Gastroesophageal sphincter (tissue), 4 donors: ENCODE measurements around the gene ANO2. TPM values are rescaled to one million over a fixed set of nuclear protein-coding genes. Genes with fewer than 3 reads are reported as not detected.

Source experiments
- ATAC-seq: fragments of 150-250 bp; one replicate; pipeline ENCODE4 v1.9.1; 2016; ENCODE audit warnings: mild to moderate bottlenecking, moderate library complexity
- H3K27ac ChIP-seq, 4 donors: fragments of 200-600 bp; sonication (generic) in 3 of 4; 1 replicate in 3 of 4; 2 replicates in 1 of 4; pipeline ENCODE4 v1.5.1; 2016 to 2019
- H3K27me3 ChIP-seq: fragments of 200-600 bp; sonication (generic); one replicate; pipeline ENCODE4 v1.5.1; 2019
- H3K36me3 ChIP-seq, 2 donors: fragments of 200-600 bp; sonication (generic); one replicate each; pipeline ENCODE4 v1.5.1; 2019; ENCODE audit warnings: control low read depth in 1 of 2
- H3K4me1 ChIP-seq, 3 donors: fragments of 200-600 bp; sonication (generic); 1 replicate in 2 of 3; 2 replicates in 1 of 3; pipeline ENCODE4 v1.5.1; 2016 to 2019; ENCODE audit warnings: control low read depth in 2 of 3
- H3K4me3 ChIP-seq, 2 donors: fragments of 200-600 bp; sonication (generic); one replicate each; pipeline ENCODE4 v1.5.1; 2019; ENCODE audit warnings: mild to moderate bottlenecking in 1 of 2, moderate library complexity in 1 of 2
- H3K9me3 ChIP-seq, 3 donors: fragments of 200-600 bp; sonication (generic); one replicate each; pipeline ENCODE4 v1.5.1; 2017 to 2019; ENCODE audit warnings: control low read depth in 2 of 3
- EP300 ChIP-seq: sonication (generic); formaldehyde crosslinking; IDR thresholded peaks from one replicate; pipeline ENCODE4 v1.6.1; 2017; ENCODE audit warnings: antibody characterized with exemption, mild to moderate bottlenecking
- POLR2A ChIP-seq, 2 donors: fragments of 450-650 bp; IDR thresholded peaks; one replicate each; pipeline ENCODE4 v1.6.1; 2017; ENCODE audit warnings: antibody characterized with exemption in 2 of 2, mild to moderate bottlenecking in 2 of 2, moderate library complexity in 1 of 2
- POLR2AphosphoS5 ChIP-seq: sonication (generic); formaldehyde crosslinking; IDR thresholded peaks from one replicate; pipeline ENCODE4 v1.6.1; 2017; ENCODE audit warnings: antibody characterized with exemption
- WGBS, 2 donors: methylation state at CpG; one replicate each; pipeline ENCODE4 v1.1.5; 2018; ENCODE audit warnings: low coverage in 1 of 2; 5-methylcytosine and 5-hydroxymethylcytosine counted together
- total RNA-seq, 4 donors: library from RNA; depleted of rRNA; stranded (reverse); fragments of >200 nt; gene quantifications; one replicate each; pipeline ENCODE4 v1.1.0, GENCODE V29; 2016
- TF ChIP-seq, protein P1 (sequence below), 4 experiments: fragments of 200-600 bp in 2 of 4; fragments of 450-650 bp in 2 of 4; sonication (generic) in 1 of 4; IDR thresholded peaks; one replicate each; pipeline ENCODE4 v1.5.1; 2017 to 2019; ENCODE audit warnings: antibody characterized with exemption in 4 of 4, mild to moderate bottlenecking in 2 of 4, moderate library complexity in 2 of 4

The ANO2 gene
- total RNA-seq, 4 donors from 2014 or later, result 3.1 to 10.9 (median 6.7) TPM

DNA sequence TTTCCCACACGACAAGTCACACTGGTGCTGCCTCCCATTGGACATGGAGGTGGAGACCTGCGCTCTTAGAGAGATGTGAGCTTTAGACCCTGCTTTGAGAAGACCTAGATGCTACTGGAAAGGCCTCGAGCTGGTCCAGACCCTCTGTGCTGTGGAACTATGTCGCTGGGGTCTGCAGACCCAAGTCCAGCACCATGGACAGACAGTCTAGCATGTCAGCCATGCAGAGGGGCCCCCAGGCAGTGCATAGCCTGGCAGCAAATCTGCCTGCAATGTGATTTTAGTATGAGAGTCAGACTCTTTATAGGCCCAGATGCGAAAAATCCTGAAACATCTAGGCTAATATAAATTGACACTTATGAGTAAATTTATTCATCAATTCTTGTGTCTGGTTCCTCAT lies 371.7 kb downstream of the ANO2 start:
- WGBS, 2 donors, result 67 to 92% methylated on average over 1 to 4 of the region's 5 CpGs
- H3K9me3 ChIP-seq, result no peaks in the 10 kb centered on the region
- TF ChIP-seq EP300 (no peak), POLR2AphosphoS5 (no peak), POLR2A (IDR thresholded peaks at IDR 0.05) (no peak)
- TF ChIP-seq, protein P1, sequence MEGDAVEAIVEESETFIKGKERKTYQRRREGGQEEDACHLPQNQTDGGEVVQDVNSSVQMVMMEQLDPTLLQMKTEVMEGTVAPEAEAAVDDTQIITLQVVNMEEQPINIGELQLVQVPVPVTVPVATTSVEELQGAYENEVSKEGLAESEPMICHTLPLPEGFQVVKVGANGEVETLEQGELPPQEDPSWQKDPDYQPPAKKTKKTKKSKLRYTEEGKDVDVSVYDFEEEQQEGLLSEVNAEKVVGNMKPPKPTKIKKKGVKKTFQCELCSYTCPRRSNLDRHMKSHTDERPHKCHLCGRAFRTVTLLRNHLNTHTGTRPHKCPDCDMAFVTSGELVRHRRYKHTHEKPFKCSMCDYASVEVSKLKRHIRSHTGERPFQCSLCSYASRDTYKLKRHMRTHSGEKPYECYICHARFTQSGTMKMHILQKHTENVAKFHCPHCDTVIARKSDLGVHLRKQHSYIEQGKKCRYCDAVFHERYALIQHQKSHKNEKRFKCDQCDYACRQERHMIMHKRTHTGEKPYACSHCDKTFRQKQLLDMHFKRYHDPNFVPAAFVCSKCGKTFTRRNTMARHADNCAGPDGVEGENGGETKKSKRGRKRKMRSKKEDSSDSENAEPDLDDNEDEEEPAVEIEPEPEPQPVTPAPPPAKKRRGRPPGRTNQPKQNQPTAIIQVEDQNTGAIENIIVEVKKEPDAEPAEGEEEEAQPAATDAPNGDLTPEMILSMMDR (IDR thresholded peaks at IDR 0.05), result no peak

GRCh38 chr12:5571115-5571514 lies 373.9 kb downstream of the ANO2 start:
- 57 to 85% methylated on average over 5 to 7 of the region's 13 CpGs for WGBS, 2 donors
- H3K9me3 ChIP-seq, result no peaks in the 10 kb centered on the region
- H3K27ac ChIP-seq, result no peak overlapping the region
- H3K4me1 ChIP-seq, result peaks cover 0 to 12% (median 0%) of the 10 kb centered on the region in 3 donors
- no peak for ATAC-seq
- H3K4me3 ChIP-seq, result no peak overlapping the region
- H3K36me3 ChIP-seq, result no peaks in the 10 kb centered on the region
- peaks cover 14% of the 10 kb centered on the region for H3K27me3 ChIP-seq
- TF ChIP-seq POLR2AphosphoS5, result no peak
- TF ChIP-seq POLR2A (IDR thresholded peaks at IDR 0.05), result no peak
- TF ChIP-seq, protein P1 (IDR thresholded peaks at IDR 0.05), result no peak
- TF ChIP-seq EP300, result no peak

More for the DNA sequence above, 371.7 kb downstream of the ANO2 start:
- no peak overlapping the region for H3K4me3 ChIP-seq
- peaks cover 0 to 13% (median 0%) of the 10 kb centered on the region in 3 donors for H3K4me1 ChIP-seq
- ATAC-seq, result no peak
- H3K27me3 ChIP-seq, result peaks cover 12% of the 10 kb centered on the region
- H3K36me3 ChIP-seq, result no peaks in the 10 kb centered on the region
- no peak overlapping the region for H3K27ac ChIP-seq

GRCh38 chr12:5570416-5570815 lies 374.6 kb downstream of the ANO2 start:
- 22 to 29% methylated on average over 1 of the region's 1 CpG for WGBS, 2 donors
- Histone ChIP-seq H3K4me3 (no peak overlapping the region), H3K4me1 (peaks cover 0 to 12% (median 0%) of the 10 kb centered on the region in 3 donors), H3K27me3 (peaks cover 20% of the 10 kb centered on the region), H3K36me3 (no peaks in the 10 kb centered on the region), H3K9me3 (no peaks in the 10 kb centered on the region), H3K27ac (no peak overlapping the region)
- TF ChIP-seq POLR2AphosphoS5, result no peak
- TF ChIP-seq, protein P1 (IDR thresholded peaks at IDR 0.05), result no peak
- TF ChIP-seq POLR2A (IDR thresholded peaks at IDR 0.05), result no peak
- no peak for TF ChIP-seq EP300
- no peak for ATAC-seq

- TF ChIP-seq EP300 (no peak), POLR2A (IDR thresholded peaks at IDR 0.05) (no peak), POLR2AphosphoS5 (no peak)
- TF ChIP-seq, protein P1 (IDR thresholded peaks at IDR 0.05), result no peak
- Histone ChIP-seq H3K9me3 (no peaks in the 10 kb centered on the region), H3K27me3 (peaks cover 29% of the 10 kb centered on the region), H3K27ac (no peak overlapping the region), H3K36me3 (no peaks in the 10 kb centered on the region), H3K4me3 (no peak overlapping the region), H3K4me1 (peaks cover 0 to 12% (median 0%) of the 10 kb centered on the region in 3 donors)
- WGBS, 2 donors, result 81 to 91% methylated on average over 16 to 17 of the region's 17 CpGs
- ATAC-seq, result no peak
Measured at GRCh38 chr12:5568325-5568981, 376.6 kb downstream of the ANO2 start.
